IPS-15b (cell line): Measurements from ENCODE around the gene CCDC175.

ENCODE experiments used
- H3K27me3 ChIP-seq: one replicate; pipeline ENCODE4 v1.6.1; 2013; ENCODE audit warnings: low read length; ENCODE audit not compliant: control insufficient read depth, insufficient read depth
- H3K36me3 ChIP-seq: one replicate; pipeline ENCODE4 v1.6.1; 2013; ENCODE audit warnings: low read length; ENCODE audit not compliant: control insufficient read depth, insufficient read depth
- H3K4me1 ChIP-seq: one replicate; pipeline ENCODE4 v1.6.1; 2013; ENCODE audit warnings: mild to moderate bottlenecking, low read length; ENCODE audit not compliant: control insufficient read depth, insufficient read depth
- H3K4me3 ChIP-seq: one replicate; pipeline ENCODE4 v1.5.1; 2013; ENCODE audit warnings: low read depth, low read length
- H3K9ac ChIP-seq: one replicate; pipeline ENCODE4 v1.6.1; 2013; ENCODE audit warnings: low read depth, mild to moderate bottlenecking, low read length
- H3K9me3 ChIP-seq: one replicate; pipeline ENCODE4 v1.6.1; 2013; ENCODE audit warnings: mild to moderate bottlenecking, low read length; ENCODE audit not compliant: control insufficient read depth, insufficient read depth

Gene CCDC175

DNA sequence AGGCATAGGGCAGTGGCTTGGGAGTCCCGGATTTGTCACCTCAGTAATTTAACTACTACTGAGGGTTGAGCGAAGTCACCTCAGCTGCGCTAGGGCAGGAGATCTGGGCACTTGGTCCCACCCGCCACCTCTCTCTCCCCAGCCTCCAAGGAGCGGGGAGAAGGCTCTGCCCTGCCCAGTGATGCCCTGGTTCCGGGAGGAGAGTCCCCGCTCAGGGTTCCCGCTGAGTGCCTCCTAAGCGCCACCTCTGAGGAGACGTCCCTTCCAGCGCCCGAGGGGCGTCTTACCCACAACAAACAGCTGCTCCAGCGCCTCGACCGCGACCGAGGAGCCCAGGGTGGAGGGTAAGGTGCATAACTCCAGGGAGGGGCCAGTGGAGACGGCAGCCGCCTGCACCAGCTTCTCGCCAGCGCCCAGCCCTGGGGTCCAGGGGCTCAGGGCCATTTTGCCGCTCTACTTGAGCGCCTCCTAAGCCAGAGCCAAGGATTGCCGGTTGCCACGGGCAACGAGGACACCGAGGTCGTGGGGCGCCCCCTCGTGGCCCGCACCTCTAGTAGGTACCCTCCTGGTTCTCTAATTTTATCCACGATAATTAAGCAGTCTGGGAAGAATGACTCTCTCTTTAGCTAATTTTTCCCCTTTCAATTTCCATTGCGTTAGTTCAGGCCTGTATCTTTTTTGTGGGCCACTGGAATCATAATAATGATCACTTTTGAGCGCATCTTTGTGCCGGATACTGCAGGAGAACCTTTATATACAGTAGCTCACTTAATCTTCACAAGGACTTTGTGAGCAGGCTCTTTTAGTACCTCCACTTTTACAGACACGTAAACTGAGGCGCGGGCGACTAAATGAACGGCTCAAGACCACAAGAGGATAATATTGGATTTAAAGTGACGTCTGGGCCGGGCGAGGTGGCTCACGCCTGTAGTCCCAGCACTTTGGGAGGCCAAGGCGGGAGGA, at the start of gene CCDC175:
Gene CCDC175, minus strand, starts transcription at position 481 of the 963 bp plus-strand sequence. Its CDS starts 37 bp downstream, at position 444.
- Histone ChIP-seq H3K9ac (peak within 1 kb of the TSS; percentile 87), H3K4me3 (peak within 1 kb of the TSS; percentile 90), H3K9me3 (no peaks in the 10 kb centered on the region), H3K4me1 (no peaks in the 10 kb centered on the region), H3K36me3 (no peaks in the 10 kb centered on the region), H3K27me3 (peaks cover 3% of the 10 kb centered on the region)

DNA sequence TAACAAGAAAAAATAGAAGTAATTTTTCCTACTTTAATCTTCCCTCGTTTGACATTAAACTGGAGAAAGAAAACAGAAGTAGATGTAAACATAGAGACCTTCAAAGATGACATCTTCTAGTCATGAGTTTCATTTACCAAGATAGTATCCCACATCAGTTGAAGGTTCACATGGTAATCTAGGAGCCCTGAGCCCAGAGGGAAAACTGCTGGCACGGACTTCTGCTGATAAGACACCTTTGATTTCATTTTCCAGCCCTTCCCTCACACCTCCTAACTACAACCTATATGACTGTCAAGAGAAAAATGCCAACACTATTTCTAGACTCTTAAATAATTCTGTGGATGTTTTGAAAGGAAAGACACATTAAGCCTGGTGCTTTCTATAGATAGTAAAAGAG, 46.0 kb upstream of the CCDC175 start:
- no peaks in the 10 kb centered on the region for H3K9me3 ChIP-seq
- H3K36me3 ChIP-seq: no peaks in the 10 kb centered on the region
- H3K27me3 ChIP-seq: no peaks in the 10 kb centered on the region
- H3K9ac ChIP-seq: no peak overlapping the region
- no peak overlapping the region for H3K4me3 ChIP-seq
- no peaks in the 10 kb centered on the region for H3K4me1 ChIP-seq

DNA sequence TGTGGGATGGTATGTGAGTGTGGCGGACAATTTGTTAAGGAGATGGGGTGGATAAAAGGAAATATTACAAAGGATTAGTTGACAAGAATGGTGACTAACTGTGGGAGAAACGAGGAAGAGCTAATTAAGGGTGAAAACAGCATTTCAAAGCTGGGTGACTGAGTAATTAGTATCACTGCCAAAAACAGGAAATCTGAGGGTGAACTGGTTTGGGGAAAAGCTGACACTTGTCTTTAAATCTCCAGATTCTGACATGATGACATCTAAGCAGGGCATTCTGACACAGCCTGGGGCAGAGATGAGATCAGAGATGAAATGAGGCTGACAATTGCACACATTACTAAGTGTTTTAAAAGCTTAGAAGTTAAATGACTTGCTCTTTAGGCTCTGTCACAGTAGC, 42.4 kb upstream of the CCDC175 start:
- no peaks in the 10 kb centered on the region for H3K27me3 ChIP-seq

DNA sequence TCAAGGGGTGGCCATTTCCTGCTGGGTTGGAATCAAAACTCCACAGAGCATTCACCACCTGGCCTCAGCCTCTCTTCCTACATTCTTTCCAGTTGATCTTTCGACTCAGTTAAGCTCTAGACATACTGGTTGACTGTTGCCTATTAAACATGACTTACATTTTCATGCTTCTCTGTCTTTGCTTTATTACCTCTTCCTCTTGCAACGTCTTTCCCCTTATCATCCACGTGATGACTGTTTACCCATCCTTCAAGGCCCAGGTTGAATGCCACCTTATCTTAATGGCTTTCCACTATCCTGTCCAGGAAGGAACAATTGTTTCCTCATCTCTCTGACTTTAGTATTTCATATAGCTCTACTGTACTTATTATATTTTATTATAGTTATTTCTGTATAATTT, 24.4 kb upstream of the CCDC175 start:
- Histone ChIP-seq H3K4me3 (no peak overlapping the region), H3K9me3 (no peaks in the 10 kb centered on the region), H3K36me3 (no peaks in the 10 kb centered on the region), H3K27me3 (no peaks in the 10 kb centered on the region), H3K9ac (no peak overlapping the region), H3K4me1 (no peaks in the 10 kb centered on the region)

More for the DNA sequence above, 42.4 kb upstream of the CCDC175 start:
- Histone ChIP-seq H3K4me1 (no peaks in the 10 kb centered on the region), H3K4me3 (no peak overlapping the region), H3K36me3 (no peaks in the 10 kb centered on the region), H3K9ac (no peak overlapping the region), H3K9me3 (no peaks in the 10 kb centered on the region)

DNA sequence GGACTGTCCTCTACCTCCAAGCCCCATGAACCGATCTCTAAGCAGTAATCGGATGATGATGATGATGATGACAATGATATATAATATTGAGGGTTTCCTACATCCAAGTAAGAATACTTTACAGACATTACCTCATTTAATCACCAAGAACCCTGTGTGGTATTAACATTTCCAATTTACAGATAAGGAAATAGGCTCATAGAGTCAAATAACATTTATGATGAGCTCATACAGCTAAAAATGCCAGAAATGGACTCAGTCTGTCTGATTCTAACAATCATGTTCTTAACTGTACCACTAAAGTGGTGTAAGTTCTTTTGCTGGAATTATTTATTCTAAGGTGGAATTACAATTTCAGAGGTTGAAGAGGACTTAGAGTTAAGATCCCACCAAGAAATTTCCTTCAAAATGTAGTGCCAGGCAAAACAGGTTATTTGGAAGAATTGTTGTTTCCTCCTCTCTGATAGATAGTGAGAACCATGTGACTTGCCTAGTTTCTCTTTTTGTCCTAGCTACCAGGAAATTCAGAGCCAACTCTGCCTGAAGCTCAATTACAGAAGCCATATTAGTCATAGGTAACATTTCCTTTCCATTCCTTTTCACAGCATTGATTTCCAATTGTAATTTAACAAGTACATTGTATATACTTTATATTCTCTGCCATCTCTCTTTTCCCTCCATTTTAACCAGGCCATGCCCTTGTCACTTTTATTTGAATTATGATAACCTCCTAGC, 23.8 kb upstream of the CCDC175 start:
- Histone ChIP-seq H3K9ac (no peak overlapping the region), H3K4me3 (no peak overlapping the region), H3K4me1 (no peaks in the 10 kb centered on the region), H3K9me3 (no peaks in the 10 kb centered on the region), H3K36me3 (no peaks in the 10 kb centered on the region), H3K27me3 (no peaks in the 10 kb centered on the region)

DNA sequence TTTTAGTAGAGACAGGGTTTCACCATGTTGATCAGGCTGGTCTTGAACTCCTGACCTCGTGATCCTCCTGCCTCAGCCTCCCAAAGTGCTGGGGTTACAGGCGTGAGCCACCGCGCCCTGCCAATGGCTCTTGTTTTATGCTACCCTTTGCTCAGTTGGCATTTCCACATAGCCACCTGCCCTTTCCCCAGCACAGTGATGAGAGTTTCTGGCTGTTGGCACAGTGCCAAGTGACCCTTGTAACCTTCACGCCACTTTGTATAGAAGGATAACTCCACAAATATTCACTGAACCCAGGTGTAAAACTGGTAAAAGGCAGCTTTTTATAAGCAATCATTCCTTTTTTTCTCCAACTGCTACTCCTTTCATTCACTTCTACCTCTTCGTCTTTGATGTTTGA, 18.5 kb upstream of the CCDC175 start:
- Histone ChIP-seq H3K9ac (no peak overlapping the region), H3K27me3 (no peaks in the 10 kb centered on the region), H3K9me3 (no peaks in the 10 kb centered on the region), H3K4me3 (no peak overlapping the region), H3K36me3 (no peaks in the 10 kb centered on the region), H3K4me1 (no peaks in the 10 kb centered on the region)

DNA sequence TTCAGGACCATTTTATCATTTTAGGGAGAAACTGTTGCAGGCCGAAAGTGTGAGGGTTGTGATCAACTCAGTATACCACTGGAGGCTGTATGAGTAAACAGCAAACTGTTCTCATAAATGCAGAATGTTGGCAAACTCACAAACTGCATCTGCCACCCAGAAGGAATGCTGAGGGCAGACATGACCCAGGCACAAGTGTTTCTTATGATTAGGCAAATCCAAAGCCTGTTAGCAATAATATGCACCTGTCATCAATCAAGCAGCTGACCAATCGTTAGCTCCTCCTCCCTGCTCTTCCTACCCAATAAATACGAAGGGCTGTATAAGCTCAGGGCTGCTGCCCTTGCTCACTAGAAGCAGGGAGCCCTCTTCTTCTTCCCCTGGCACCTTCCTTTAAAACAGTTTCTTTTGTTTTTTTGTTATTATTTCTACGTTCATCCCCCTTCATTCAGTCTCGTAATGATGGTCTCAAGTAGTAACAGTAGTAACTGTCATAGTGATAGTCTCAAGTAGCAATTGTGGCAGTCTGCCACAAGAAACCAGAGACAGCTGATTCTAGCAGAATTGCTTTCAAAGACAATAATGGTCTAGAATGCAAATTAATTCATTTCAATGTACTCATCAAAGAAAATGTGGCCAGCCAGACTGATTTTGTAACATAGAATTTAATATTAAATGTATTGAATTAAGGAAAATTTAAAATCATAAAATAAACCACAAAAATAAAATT, 15.2 kb upstream of the CCDC175 start:
- no peaks in the 10 kb centered on the region for H3K4me1 ChIP-seq
- H3K9ac ChIP-seq: no peak overlapping the region
- H3K4me3 ChIP-seq: no peak overlapping the region
- no peaks in the 10 kb centered on the region for H3K27me3 ChIP-seq
- H3K36me3 ChIP-seq: no peaks in the 10 kb centered on the region
- H3K9me3 ChIP-seq: no peaks in the 10 kb centered on the region

DNA sequence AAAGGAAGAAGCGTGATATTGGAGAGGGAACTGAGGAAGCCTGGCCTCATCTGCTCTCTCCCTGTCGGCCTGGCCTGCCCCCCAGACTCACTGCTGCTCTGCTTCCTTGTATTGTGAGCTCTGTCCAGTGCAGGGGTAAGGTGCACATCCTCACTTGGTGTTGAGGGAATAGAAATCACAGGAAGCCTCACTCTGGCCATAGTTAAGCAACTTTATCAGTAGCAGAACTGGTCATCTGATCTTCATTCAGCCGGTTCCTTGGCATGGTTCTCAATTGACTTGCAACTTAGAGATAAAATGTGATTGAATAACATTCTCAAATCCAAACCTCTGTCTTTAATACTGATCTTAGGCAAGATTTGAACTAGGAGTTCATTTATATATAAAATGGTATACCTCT, 11.5 kb upstream of the CCDC175 start:
- Histone ChIP-seq H3K36me3 (no peaks in the 10 kb centered on the region), H3K9me3 (no peaks in the 10 kb centered on the region), H3K27me3 (no peaks in the 10 kb centered on the region), H3K4me3 (no peak overlapping the region), H3K9ac (no peak overlapping the region), H3K4me1 (no peaks in the 10 kb centered on the region)

DNA sequence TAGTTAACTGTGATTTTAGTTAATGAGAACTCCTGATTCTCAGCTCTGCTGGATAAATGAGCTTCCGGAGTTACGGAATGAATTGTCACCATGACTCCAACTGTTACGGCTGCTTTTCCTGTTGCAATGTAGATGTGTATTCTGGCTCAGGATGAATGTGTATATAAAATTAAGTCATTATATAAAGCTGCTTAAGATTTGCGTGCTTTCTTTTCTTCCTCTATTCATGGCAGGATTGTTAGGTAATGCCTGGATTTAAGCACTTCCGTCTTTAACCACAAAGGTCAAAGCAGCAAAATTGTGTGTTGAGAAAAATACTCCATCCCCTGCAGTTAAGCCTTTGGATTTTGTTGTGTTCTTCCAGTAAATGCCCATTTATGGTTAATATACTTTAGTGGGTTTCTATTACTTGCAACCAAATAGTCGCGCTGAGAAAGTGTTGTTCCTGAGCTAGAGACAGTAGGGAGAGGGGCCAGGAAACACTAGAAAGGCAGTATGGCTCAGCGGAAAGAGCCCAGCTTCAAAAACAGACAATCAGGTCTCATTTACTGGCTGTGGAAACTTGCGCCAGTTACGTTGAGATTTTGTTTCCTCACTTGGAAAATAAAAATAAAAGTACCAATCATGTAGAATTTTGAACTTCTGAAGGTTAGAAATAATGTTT, 9.4 kb upstream of the CCDC175 start:
- H3K9ac ChIP-seq: no peak overlapping the region
- no peaks in the 10 kb centered on the region for H3K27me3 ChIP-seq

DNA sequence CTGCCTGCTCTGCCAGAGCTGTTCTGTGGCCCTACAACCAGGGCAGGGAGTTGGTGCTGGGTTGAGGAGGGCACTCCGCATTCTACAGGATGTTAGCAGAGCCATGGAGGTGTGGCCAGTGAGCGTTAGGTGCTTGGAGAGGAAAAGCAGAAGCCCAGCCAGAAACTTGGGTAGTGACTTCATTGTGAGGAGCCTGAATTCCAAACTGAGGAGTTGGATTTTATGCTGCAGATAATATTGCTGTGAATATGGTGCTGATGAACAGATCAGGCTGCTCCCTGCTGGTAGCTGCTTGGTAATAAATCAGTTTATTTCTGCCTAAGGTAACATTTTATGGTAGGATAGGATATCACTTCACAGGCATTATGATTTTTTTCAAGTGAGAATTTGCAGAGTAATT, 7.1 kb upstream of the CCDC175 start:
- no peak overlapping the region for H3K9ac ChIP-seq
- H3K4me3 ChIP-seq: no peak overlapping the region
- H3K4me1 ChIP-seq: no peaks in the 10 kb centered on the region
- H3K36me3 ChIP-seq: no peaks in the 10 kb centered on the region
- no peaks in the 10 kb centered on the region for H3K27me3 ChIP-seq
- H3K9me3 ChIP-seq: no peaks in the 10 kb centered on the region

More for the DNA sequence above, 9.4 kb upstream of the CCDC175 start:
- no peak overlapping the region for H3K4me3 ChIP-seq
- H3K4me1 ChIP-seq: no peaks in the 10 kb centered on the region
- no peaks in the 10 kb centered on the region for H3K36me3 ChIP-seq
- no peaks in the 10 kb centered on the region for H3K9me3 ChIP-seq

DNA sequence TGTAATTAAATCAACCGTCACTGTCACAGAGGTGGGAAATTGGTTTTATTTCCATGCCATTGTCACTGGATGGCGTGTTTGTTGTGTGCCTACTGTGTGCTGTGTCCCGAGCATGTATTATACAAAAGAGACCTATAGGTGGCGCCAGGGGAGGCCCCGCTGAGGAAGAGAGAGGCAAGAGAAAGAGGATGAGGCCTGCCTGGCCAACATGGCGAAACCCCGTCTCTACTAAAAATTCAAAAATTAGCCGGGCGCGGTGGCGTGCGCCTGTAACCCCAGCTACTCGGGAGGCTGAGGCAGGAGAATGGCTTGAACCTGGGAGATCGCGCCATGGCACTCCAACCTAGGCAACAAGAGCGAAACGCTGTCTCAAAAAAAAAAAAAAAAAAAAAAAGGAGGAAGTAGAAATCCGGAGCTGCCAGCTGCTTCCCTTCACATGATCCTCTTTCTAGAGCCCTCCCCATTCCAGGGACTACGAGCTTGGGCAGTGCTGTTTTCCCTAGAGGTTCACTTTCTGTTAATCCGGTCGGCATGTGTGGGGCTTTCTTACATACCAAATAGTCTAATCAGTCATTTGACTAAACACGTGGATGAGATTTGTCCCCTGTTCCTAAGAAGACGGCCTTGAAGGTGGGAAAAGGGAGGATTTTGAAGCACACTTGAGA, 6.4 kb upstream of the CCDC175 start:
- Histone ChIP-seq H3K27me3 (no peaks in the 10 kb centered on the region), H3K9me3 (no peaks in the 10 kb centered on the region), H3K36me3 (no peaks in the 10 kb centered on the region), H3K4me3 (no peak overlapping the region), H3K4me1 (no peaks in the 10 kb centered on the region), H3K9ac (no peak overlapping the region)
